PFSK-1 (cell line): ENCODE data around the gene SAE1.

Experiments used
- POLR2AphosphoS5 ChIP-seq: IDR thresholded peaks from 2 replicates; pipeline ENCODE4 v1.6.1; 2012; ENCODE audit warnings: low read depth, mild to moderate bottlenecking, control low read depth, low read length, moderate library complexity
- SIN3A ChIP-seq: IDR thresholded peaks from 2 replicates; pipeline ENCODE4 v1.6.1; 2012; ENCODE audit warnings: mild to moderate bottlenecking, low read length, moderate library complexity, borderline replicate concordance; ENCODE audit not compliant: insufficient read depth
- TAF1 ChIP-seq: IDR thresholded peaks from 2 replicates; pipeline ENCODE4 v1.6.1; 2012; ENCODE audit warnings: low read length, control low read depth, borderline replicate concordance; ENCODE audit not compliant: insufficient read depth
- TF ChIP-seq, protein P1 (sequence below), 2 experiments: IDR thresholded peaks; 2 replicates each; pipeline versions ENCODE4 v1.6.1 to v1.8.0; 2011 to 2012; ENCODE audit warnings: low read depth in 2 of 2, low read length in 2 of 2, control low read depth in 1 of 2, inconsistent platforms in 1 of 2, mild to moderate bottlenecking in 1 of 2, moderate library complexity in 1 of 2; ENCODE audit not compliant: insufficient read depth in 1 of 2

DNA sequence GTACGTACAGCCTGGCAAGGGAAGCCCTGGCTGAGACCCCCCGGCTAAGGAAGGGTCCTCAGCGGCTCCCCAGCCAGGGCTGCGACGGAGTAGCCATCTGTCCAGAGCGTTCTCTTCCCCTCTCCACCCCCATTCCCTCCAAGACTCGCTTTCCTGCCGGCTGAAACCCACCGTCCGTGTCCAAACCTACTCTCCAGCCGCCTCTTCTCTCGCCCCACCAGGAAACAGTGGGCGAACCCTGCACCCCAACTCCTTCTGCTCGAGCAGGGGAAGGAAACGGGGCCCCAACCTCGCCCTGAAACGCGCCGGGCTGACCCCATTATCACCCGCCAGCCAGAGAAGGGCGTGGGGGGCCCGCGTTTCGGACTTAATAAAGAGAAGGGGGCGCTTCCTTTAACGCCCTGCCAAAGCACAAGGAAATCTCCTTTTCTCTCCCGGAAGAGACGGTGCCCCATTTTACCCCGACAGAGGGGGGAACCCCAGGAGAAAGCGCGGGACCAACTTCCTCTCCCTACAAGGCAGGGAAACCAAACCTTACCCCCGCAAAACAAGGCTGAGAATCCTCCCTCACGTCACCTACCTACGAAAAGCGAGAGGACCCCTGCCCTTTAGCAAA lies 19.5 kb upstream of the SAE1 start:
- TF ChIP-seq POLR2AphosphoS5 (0 out of 2 replicates have a peak, but pooled peaks have one; percentile 17), SIN3A (no peak), TAF1 (no peak)
- TF ChIP-seq, protein P1, sequence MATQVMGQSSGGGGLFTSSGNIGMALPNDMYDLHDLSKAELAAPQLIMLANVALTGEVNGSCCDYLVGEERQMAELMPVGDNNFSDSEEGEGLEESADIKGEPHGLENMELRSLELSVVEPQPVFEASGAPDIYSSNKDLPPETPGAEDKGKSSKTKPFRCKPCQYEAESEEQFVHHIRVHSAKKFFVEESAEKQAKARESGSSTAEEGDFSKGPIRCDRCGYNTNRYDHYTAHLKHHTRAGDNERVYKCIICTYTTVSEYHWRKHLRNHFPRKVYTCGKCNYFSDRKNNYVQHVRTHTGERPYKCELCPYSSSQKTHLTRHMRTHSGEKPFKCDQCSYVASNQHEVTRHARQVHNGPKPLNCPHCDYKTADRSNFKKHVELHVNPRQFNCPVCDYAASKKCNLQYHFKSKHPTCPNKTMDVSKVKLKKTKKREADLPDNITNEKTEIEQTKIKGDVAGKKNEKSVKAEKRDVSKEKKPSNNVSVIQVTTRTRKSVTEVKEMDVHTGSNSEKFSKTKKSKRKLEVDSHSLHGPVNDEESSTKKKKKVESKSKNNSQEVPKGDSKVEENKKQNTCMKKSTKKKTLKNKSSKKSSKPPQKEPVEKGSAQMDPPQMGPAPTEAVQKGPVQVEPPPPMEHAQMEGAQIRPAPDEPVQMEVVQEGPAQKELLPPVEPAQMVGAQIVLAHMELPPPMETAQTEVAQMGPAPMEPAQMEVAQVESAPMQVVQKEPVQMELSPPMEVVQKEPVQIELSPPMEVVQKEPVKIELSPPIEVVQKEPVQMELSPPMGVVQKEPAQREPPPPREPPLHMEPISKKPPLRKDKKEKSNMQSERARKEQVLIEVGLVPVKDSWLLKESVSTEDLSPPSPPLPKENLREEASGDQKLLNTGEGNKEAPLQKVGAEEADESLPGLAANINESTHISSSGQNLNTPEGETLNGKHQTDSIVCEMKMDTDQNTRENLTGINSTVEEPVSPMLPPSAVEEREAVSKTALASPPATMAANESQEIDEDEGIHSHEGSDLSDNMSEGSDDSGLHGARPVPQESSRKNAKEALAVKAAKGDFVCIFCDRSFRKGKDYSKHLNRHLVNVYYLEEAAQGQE (IDR thresholded peaks at IDR 0.05; ENCODE audit: insufficient read depth in 1 of 2, low read depth in 2 of 2, low read length in 2 of 2) = no peak
